RWPE1 (cell line): ENCODE results near the gene TMPRSS11B.

ENCODE experiments used
- CTCF ChIA-PET: fragments of 350-600 bp; sonication (Branson Sonifier 250); formaldehyde crosslinking; extraction: SDS; loops from one replicate; lab custom pipeline; 2021; lab: Yijun Ruan, JAX
- POLR2A ChIA-PET: fragments of 400-600 bp; formaldehyde crosslinking; extraction: SDS; loops from one replicate; lab custom pipeline; 2020; ENCODE audit warnings: antibody characterized with exemption; ENCODE audit not compliant: low non-redundant PET; lab: Yijun Ruan, JAX
- DNase-seq: peaks from one replicate; pipeline ENCODE4 v3.0.0; 2012; ENCODE audit warnings: low spot score
- H3K27ac ChIP-seq: fragments of 450-650 bp; 2 replicates; pipeline ENCODE4 v1.5.1; 2017
- CTCF ChIP-seq: fragments of 450-650 bp; conservative IDR thresholded peaks from 2 replicates; pipeline ENCODE4 v1.5.1; 2017; ENCODE audit warnings: low read depth, mild to moderate bottlenecking

The TMPRSS11B gene

GRCh38 chr4:68187145-68187544 lies 58.3 kb downstream of the TMPRSS11B start:
- POLR2A ChIA-PET = no interaction called here

GRCh38 chr4:68184923-68185322 lies 60.6 kb downstream of the TMPRSS11B start:
- no peak for TF ChIP-seq CTCF
- ChIA-PET POLR2A (no interaction called here), CTCF (interaction anchor here (0.7 to 1.0 kb wide), 2 partner anchors 9 to 107 kb away, joined by 3 to 4 read pairs; no protein-coding TSS in a partner anchor)
- H3K27ac ChIP-seq = no peak overlapping the region
- no peak for DNase-seq

More at GRCh38 chr4:68187145-68187544, 58.3 kb downstream of the TMPRSS11B start:
- DNase-seq = no peak
- no peak overlapping the region for H3K27ac ChIP-seq
- TF ChIP-seq CTCF = no peak
- CTCF ChIA-PET = no interaction called here

DNA sequence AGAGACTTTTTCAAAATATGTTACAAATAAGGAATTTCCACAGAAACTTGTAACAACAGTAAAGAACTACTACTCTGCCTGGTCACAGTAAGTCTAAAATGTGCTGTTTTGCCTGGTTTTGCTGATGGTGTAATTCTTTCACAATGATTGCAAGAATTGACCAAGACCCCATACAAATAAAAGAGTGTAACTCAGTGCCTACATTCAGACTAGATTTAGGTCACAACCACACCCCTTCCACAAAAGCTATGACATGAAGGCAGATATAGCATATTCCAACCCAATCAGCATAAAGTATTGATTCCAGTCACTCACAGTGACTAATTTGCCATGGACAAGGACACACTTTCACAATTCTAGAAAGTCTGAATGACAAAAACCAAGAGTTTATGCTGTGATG lies 62.1 kb downstream of the TMPRSS11B start:
- ChIA-PET CTCF (no interaction called here), POLR2A (no interaction called here)
- TF ChIP-seq CTCF = no peak

DNA sequence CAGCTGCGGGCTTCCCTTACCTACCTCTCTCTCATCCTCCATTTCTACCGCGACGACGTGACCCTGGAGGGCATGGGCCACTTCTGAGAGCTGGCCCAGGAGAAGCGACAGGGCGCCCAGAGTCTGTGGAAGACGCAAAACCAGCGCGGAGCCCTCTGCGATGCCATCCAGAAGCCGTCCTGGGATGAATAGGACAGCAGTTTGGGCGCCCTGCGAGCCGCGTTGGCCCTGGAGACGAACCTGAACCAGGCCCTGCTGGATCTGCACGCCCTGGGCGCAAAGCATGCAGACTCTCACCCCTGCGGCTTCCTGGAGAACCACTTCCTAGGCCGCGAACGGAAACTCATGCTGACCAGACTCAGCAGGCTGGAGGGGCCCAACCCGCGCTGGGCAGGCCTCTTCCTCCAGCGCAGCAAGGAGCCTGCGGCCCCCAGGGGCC lies 63.1 kb downstream of the TMPRSS11B start:
- CTCF ChIA-PET = interaction anchor here (0.5 kb wide), 1 partner anchor 1024 kb away, joined by 3 read pairs; no protein-coding TSS in a partner anchor
- H3K27ac ChIP-seq = 0 out of 2 replicates have a peak overlapping the region, but pooled peaks have one; percentile 5
- TF ChIP-seq CTCF = no peak
- POLR2A ChIA-PET = no interaction called here
- no peak for DNase-seq

More for the DNA sequence above, 62.1 kb downstream of the TMPRSS11B start:
- no peak overlapping the region for H3K27ac ChIP-seq
- no peak for DNase-seq

DNA sequence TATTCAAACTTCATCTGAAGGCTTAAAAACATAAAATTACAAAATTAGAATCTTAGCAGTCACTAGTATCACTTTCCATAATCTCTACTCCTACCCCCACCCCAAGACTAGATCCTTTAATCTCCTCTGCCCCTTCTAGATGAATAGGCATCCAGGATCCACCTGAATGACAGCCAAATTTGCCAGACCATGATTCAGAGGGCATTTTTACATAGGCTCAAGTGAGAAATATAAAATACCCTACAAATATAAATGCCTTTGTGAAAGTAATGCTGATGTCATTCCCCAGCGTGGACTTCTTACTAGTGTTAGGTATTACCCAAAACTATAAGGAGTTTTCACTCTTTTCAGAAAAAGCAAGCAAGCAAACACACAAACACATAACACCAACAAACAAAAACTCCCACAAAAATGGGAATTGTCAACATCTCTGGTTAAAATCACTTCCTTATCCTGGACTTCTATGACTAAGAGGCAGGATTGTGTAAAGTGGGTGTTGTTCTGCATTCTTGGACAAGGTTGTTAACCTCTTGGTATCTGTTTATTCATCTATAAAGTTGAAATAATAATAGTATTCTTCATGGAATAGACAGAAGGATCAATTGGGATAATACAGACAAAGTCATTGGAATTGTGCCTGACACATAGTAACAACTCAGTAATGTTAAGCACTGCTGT lies 64.5 kb downstream of the TMPRSS11B start:
- no peak for TF ChIP-seq CTCF
- ChIA-PET CTCF (no interaction called here), POLR2A (no interaction called here)
- H3K27ac ChIP-seq = no peak overlapping the region
- DNase-seq = peak; percentile 66

DNA sequence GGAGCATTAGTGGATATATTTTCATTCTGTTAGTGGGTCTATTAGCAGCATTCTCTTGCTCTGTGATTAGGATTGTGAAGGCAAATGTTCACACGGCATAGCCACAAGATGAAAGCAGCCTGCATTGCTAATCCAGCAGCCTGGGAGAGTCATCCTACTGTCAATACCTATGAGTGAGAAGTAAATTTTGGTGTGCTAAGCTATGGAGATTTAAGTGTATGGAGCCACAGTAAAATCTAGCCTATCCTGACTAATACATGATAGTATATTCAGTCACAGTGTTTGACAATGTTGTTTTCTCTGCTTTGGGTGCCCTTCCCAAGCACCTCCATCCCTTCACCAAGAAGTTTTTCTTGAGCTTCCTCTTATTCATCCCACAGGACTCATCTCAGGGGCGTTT lies 68.6 kb downstream of the TMPRSS11B start:
- DNase-seq = no peak
- no peak for TF ChIP-seq CTCF
- CTCF ChIA-PET = interaction anchor here (0.5 to 0.6 kb wide), 2 partner anchors 188 to 224 kb away, joined by 3 to 5 read pairs; no protein-coding TSS in a partner anchor
- no peak overlapping the region for H3K27ac ChIP-seq
- POLR2A ChIA-PET = no interaction called here
